RWPE2 (cell line): Measurements from ENCODE around the gene SERPINI1.
A peak's percentile ranks its signal among the peaks of the same experiment; 100 is the strongest.

ENCODE experiments used
- ATAC-seq: fragments of 200-7000 bp; cut with Tn5 transposase; 3 replicates; pipeline ENCODE4 v1.9.1; 2021; ENCODE audit warnings: low read depth
- DNase-seq: peaks from one replicate; pipeline ENCODE4 v3.0.0-alpha.2; 2020; ENCODE audit warnings: low spot score
- H3K27ac ChIP-seq: fragments of 450-650 bp; 2 replicates; pipeline ENCODE4 v1.5.1; 2017; ENCODE audit warnings: mild to moderate bottlenecking; ENCODE audit not compliant: poor library complexity, severe bottlenecking
- H3K27me3 ChIP-seq: fragments of 250-450 bp; sonication (Bioruptor Pico); 2 replicates; pipeline ENCODE4 v1.5.1; 2021; ENCODE audit warnings: mild to moderate bottlenecking, moderate library complexity; ENCODE audit not compliant: insufficient read depth, poor library complexity, severe bottlenecking
- H3K36me3 ChIP-seq: fragments of 250-450 bp; sonication (Bioruptor Pico); 2 replicates; pipeline ENCODE4 v1.5.1; 2020; ENCODE audit warnings: low read depth, mild to moderate bottlenecking, moderate library complexity
- H3K4me1 ChIP-seq: fragments of 250-450 bp; sonication (Bioruptor Pico); 2 replicates; pipeline ENCODE4 v1.5.1; 2021; ENCODE audit warnings: mild to moderate bottlenecking, moderate library complexity; ENCODE audit not compliant: insufficient read depth, poor library complexity, severe bottlenecking
- H3K4me3 ChIP-seq: fragments of 250-450 bp; sonication (Bioruptor Pico); 2 replicates; pipeline ENCODE4 v1.5.1; 2021; ENCODE audit warnings: mild to moderate bottlenecking, moderate library complexity; ENCODE audit not compliant: severe bottlenecking
- H3K9me3 ChIP-seq: fragments of 250-450 bp; sonication (Bioruptor Pico); 2 replicates; pipeline ENCODE4 v1.5.1; 2021; ENCODE audit warnings: mild to moderate bottlenecking, moderate library complexity; ENCODE audit not compliant: severe bottlenecking
- TF ChIP-seq, protein P1 (sequence below): fragments of 450-650 bp; IDR thresholded peaks from one replicate; pipeline ENCODE4 v1.5.1; 2017; ENCODE audit warnings: mild to moderate bottlenecking, moderate library complexity; ENCODE audit not compliant: poor library complexity, severe bottlenecking

Gene SERPINI1

DNA sequence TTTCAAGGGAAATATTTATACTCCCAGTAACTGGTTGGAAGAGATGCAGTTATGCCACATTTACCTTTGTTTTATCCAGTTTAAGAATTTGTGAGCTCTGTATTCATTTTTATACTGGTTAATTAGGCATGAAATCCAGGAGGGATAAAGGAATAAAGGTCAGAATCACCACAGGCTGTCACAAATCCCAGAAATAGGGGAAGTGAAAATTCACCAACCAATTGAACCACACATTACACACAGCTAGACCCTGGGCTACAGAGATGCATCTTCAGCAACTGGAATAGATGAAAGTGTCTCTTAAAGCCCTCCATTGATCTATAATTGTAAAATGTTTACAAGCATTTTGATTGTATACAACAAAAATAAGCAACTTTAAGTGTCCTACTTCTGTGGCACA, 18.5 kb downstream of the SERPINI1 start:
- TF ChIP-seq, protein P1, sequence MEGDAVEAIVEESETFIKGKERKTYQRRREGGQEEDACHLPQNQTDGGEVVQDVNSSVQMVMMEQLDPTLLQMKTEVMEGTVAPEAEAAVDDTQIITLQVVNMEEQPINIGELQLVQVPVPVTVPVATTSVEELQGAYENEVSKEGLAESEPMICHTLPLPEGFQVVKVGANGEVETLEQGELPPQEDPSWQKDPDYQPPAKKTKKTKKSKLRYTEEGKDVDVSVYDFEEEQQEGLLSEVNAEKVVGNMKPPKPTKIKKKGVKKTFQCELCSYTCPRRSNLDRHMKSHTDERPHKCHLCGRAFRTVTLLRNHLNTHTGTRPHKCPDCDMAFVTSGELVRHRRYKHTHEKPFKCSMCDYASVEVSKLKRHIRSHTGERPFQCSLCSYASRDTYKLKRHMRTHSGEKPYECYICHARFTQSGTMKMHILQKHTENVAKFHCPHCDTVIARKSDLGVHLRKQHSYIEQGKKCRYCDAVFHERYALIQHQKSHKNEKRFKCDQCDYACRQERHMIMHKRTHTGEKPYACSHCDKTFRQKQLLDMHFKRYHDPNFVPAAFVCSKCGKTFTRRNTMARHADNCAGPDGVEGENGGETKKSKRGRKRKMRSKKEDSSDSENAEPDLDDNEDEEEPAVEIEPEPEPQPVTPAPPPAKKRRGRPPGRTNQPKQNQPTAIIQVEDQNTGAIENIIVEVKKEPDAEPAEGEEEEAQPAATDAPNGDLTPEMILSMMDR: no peak
- H3K27me3 ChIP-seq: no peaks in the 10 kb centered on the region
- ATAC-seq (no peak), DNase-seq (no peak)
- H3K27ac ChIP-seq: no peak overlapping the region
- no peak overlapping the region for H3K4me3 ChIP-seq
- H3K4me1 ChIP-seq: no peaks in the 10 kb centered on the region
- H3K36me3 ChIP-seq: no peaks in the 10 kb centered on the region
- no peaks in the 10 kb centered on the region for H3K9me3 ChIP-seq

DNA sequence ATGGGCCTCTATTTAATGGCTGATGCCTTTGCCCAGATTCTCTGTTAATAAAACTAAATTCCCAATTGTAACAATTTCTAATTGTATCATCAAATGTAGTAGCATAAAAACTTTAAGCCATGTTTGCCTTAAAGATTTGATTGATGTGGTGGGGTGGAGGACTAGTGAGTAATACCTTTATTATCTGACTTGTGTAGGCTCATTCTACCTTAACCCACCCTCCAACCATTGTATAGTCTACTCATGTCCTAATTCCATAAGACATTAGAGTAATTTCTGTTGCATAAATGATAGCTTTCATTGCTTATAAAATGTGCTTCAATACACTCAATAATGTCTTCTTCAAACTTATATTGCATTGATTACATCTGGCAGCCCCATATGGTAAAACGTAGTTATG, 25.8 kb downstream of the SERPINI1 start:
- H3K4me1 ChIP-seq: no peaks in the 10 kb centered on the region
- TF ChIP-seq, protein P1: no peak
- no peak overlapping the region for H3K27ac ChIP-seq
- no peaks in the 10 kb centered on the region for H3K36me3 ChIP-seq
- no peaks in the 10 kb centered on the region for H3K27me3 ChIP-seq
- H3K9me3 ChIP-seq: no peaks in the 10 kb centered on the region
- DNase-seq (no peak), ATAC-seq (0 out of 3 replicates have a peak, but pooled peaks have one; percentile 35)
- no peak overlapping the region for H3K4me3 ChIP-seq

DNA sequence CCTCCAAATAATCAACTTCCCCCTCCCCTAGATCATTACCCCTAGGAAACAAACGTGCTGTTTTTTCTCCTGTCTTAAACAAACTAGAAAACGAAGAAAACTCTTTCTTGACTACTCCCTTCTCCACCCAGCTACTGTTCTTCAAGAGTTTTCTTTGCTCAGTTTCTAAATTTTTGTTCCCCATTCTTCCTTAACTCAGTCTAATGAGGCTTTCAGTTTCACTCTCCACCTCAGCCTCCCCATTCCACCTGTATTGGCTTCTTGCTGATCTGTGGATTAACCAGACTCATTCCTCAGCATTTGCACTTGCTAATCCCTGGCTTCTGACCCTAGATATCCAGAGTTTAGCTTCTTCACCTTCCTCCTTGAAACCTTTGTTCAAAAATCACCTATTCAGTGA, 26.8 kb downstream of the SERPINI1 start:
- ATAC-seq (no peak), DNase-seq (no peak)
- no peaks in the 10 kb centered on the region for H3K9me3 ChIP-seq
- H3K27ac ChIP-seq: no peak overlapping the region
- no peak overlapping the region for H3K4me3 ChIP-seq
- H3K27me3 ChIP-seq: no peaks in the 10 kb centered on the region
- no peaks in the 10 kb centered on the region for H3K4me1 ChIP-seq
- TF ChIP-seq, protein P1: no peak
- no peaks in the 10 kb centered on the region for H3K36me3 ChIP-seq

DNA sequence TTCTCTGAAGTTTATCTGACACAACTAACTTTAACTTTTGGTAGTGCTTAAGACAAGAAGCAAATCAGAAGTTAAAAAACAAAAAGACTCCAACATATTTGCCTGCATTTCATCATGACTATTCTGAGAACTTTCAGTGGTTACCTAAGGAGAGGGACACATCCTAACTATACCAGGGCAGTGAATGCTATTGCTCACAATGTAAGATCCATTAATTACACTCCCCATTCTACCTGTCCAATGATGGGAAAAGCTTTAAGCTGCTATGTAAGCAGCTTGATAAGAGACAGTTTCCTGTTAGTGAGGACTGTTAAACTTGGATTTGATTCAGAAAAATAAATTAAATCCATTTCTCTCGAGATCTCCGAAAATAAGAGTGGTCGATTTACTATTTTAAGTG, 37.5 kb downstream of the SERPINI1 start:
- H3K9me3 ChIP-seq: no peaks in the 10 kb centered on the region
- no peaks in the 10 kb centered on the region for H3K27me3 ChIP-seq
- no peak for ATAC-seq
- no peaks in the 10 kb centered on the region for H3K4me1 ChIP-seq
- no peak overlapping the region for H3K4me3 ChIP-seq
- no peak for DNase-seq
- TF ChIP-seq, protein P1: no peak
- H3K27ac ChIP-seq: no peak overlapping the region
- no peaks in the 10 kb centered on the region for H3K36me3 ChIP-seq

DNA sequence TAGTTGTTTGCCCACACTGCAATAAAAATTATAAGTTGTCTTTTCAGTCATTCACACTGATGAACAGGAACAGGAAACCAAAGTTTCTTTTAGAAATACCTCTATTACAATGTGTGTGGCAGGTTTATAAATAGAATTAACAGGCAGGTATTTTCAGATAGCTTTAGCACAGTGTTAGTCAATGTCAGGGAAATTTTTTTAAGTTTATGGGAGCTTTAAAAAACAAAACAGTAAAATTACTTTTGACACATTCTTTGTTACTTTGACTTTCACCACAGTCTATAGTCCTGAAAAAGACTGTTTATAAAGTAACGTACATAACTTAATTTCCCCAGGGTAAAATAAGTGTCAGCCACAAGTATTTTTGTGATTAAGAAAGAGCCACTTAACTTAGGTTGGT, 38.1 kb downstream of the SERPINI1 start:
- ATAC-seq: no peak
- TF ChIP-seq, protein P1: no peak
- Histone ChIP-seq H3K27me3 (no peaks in the 10 kb centered on the region), H3K4me3 (no peak overlapping the region), H3K36me3 (no peaks in the 10 kb centered on the region), H3K27ac (no peak overlapping the region), H3K4me1 (no peaks in the 10 kb centered on the region), H3K9me3 (no peaks in the 10 kb centered on the region)
- no peak for DNase-seq
